Renal cortex interstitium (tissue), 11 donors: ENCODE data around the gene OFD1. TPM values are rescaled to one million over a fixed set of nuclear protein-coding genes. Genes with fewer than 3 reads are reported as not detected.

ENCODE experiments used
- DNase-seq, 11 donors: peaks; one replicate each; pipeline ENCODE4 v3.0.0-alpha.2; 2013; ENCODE audit warnings: low read depth in 9 of 11, low spot score in 4 of 11; ENCODE audit errors: extremely low read depth in 1 of 11
- polyA plus RNA-seq, 3 donors: library from polyadenylated mRNA; unstranded; fragments of 120-200 nt; gene quantifications; one replicate each; pipeline ENCODE4 v1.2.1, GENCODE V29; 2013; ENCODE audit not compliant: insufficient read length in 3 of 3

OFD1 gene
- polyA plus RNA-seq, 3 donors = 35.5 to 72.5 (median 43.3) TPM

- DNase-seq = no peak
Measured at GRCh38 chrX:13742397-13743176, 8.0 kb downstream of the OFD1 start.

- no peak for DNase-seq
Measured at GRCh38 chrX:13747836-13748235, 13.3 kb downstream of the OFD1 start.

- DNase-seq = no peak
Measured at GRCh38 chrX:13748486-13748885, 13.9 kb downstream of the OFD1 start.

- DNase-seq = no peak
Measured at GRCh38 chrX:13750204-13750603, 15.7 kb downstream of the OFD1 start.

GRCh38 chrX:13750812-13751211, 16.3 kb downstream of the OFD1 start:
- no peak for DNase-seq

- no peak for DNase-seq
Measured at GRCh38 chrX:13752141-13752540, 17.6 kb downstream of the OFD1 start.

- DNase-seq = no peak
Measured at GRCh38 chrX:13752646-13753045, 18.1 kb downstream of the OFD1 start.

GRCh38 chrX:13754765-13755164, 20.2 kb downstream of the OFD1 start:
- DNase-seq = no peak

GRCh38 chrX:13755254-13755653, 20.7 kb downstream of the OFD1 start:
- DNase-seq = no peak

- no peak for DNase-seq
Measured at GRCh38 chrX:13756381-13756780, 21.8 kb downstream of the OFD1 start.

GRCh38 chrX:13759152-13759718, 24.7 kb downstream of the OFD1 start:
- DNase-seq = no peak

GRCh38 chrX:13760426-13760825, 25.9 kb downstream of the OFD1 start:
- no peak for DNase-seq

GRCh38 chrX:13761606-13762414, 27.3 kb downstream of the OFD1 start:
- DNase-seq = no peak

GRCh38 chrX:13763489-13763888, 28.9 kb downstream of the OFD1 start:
- no peak for DNase-seq

- DNase-seq = no peak
Measured at GRCh38 chrX:13764281-13764680, 29.7 kb downstream of the OFD1 start.

- DNase-seq = no peak
Measured at GRCh38 chrX:13764765-13765164, 30.2 kb downstream of the OFD1 start.

GRCh38 chrX:13768939-13769338, 34.4 kb downstream of the OFD1 start:
- no peak for DNase-seq

GRCh38 chrX:13770013-13770535, 35.5 kb downstream of the OFD1 start:
- no peak for DNase-seq

- DNase-seq = no peak
Measured at GRCh38 chrX:13774696-13775095, 40.1 kb downstream of the OFD1 start.

- DNase-seq = no peak
Measured at GRCh38 chrX:13775837-13776236, 41.3 kb downstream of the OFD1 start.
